ENCODE results near the gene ZFYVE21.
"Not testable (repeated sequence)": the region's sequence is repeated elsewhere in the genome, so short reads cannot be mapped to it uniquely, and the experiment has no call there.

Gene ZFYVE21

DNA sequence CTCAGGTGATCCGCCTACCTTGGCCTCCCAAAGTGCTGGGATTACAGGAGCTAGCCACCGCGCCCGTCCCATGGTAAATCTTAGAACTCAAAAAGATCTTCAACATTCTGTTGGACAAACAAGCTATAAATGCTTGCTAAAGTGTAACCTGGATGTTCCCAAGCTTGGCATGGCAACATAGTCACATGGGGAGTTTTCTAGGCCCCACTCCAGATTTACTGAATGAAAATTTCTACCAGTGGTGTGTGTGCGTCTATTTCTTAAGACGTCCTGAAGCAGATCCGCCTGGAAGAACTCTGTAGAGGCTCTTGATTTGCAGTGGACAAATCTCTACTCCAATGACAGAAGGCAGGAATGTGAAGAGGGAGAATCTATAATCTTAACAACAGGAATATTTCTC lies 59.9 kb downstream of the ZFYVE21 start:
- DNase-seq (ENCODE audit: insufficient read length, low spot score) (no peak), FAIRE-seq (no peak)
- no peak for TF ChIP-seq POLR2A (IDR thresholded peaks at IDR 0.05; ENCODE audit: low read depth, low read length)

- DNase-seq (ENCODE audit: insufficient read length, low spot score); FAIRE-seq: not testable (repeated sequence)
Measured at GRCh38 chr14:103776319-103776718, 60.7 kb downstream of the ZFYVE21 start.

DNA sequence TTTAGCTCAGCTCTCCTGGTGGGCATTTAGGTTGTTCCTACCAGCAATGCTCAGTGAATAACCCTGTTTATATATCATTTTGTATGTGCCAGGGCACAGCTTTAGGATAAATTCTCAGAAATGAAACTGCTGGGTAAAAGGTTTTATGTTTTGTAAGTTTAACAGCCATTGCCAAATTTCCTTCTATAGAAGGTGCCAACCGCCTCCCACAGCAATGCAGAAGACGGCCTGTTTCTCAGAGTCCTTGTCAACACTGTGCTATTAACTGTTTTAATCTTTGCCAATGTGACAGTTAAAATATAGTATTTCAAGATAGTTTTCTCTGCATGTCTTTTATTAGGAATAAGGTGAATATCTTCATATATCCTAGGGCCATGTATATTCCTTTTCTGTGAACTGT lies 66.8 kb downstream of the ZFYVE21 start:
- DNase-seq (ENCODE audit: insufficient read length, low spot score) (no peak), FAIRE-seq (no peak)
- TF ChIP-seq POLR2A (IDR thresholded peaks at IDR 0.05; ENCODE audit: low read depth, low read length): no peak

Measured in H54 (cell line).